Panc1 (cell line): ENCODE data around the gene GZMM. TPM values are rescaled to one million over a fixed set of nuclear protein-coding genes. Genes with fewer than 3 reads are reported as not detected.

Experiments used
- ATAC-seq: fragments of 200-7000 bp; cut with Tn5 transposase; 2 replicates; pipeline ENCODE4 v1.9.1; 2020; ENCODE audit warnings: mild to moderate bottlenecking, moderate library complexity
- BruUV-seq: library from RNA; stranded (reverse); fragments of 400-500 nt; replicated peaks from 2 replicates; lab custom pipeline; 2021; lab: Mats Ljungman, UMichigan
- CTCF ChIA-PET: fragments of 300-600 bp; sonication (Branson Sonifier 250); formaldehyde crosslinking; loops from one replicate; lab custom pipeline; 2022; ENCODE audit warnings: antibody characterized with exemption; lab: Charles Lee
- POLR2A ChIA-PET: fragments of 300-600 bp; sonication (Branson Sonifier 250); formaldehyde crosslinking; loops from one replicate; lab custom pipeline; 2022; ENCODE audit warnings: antibody characterized with exemption; lab: Charles Lee
- DNase-seq: peaks from one replicate; pipeline ENCODE4 v3.0.0-alpha.2; 2010; ENCODE audit warnings: low read depth, low spot score
- H3K27ac ChIP-seq: 2 replicates; pipeline ENCODE4 v1.5.1; 2011; ENCODE audit warnings: mild to moderate bottlenecking, low read length, inconsistent platforms
- H3K27me3 ChIP-seq: fragments of 200-500 bp; sonication (Bioruptor generic); 2 replicates; pipeline ENCODE4 v1.6.0; 2014; ENCODE audit warnings: low read length, inconsistent platforms; ENCODE audit not compliant: control insufficient read depth, insufficient read depth
- H3K36me3 ChIP-seq: fragments of 200-500 bp; sonication (Bioruptor generic); 2 replicates; pipeline ENCODE4 v1.5.1; 2014; ENCODE audit warnings: inconsistent platforms, mild to moderate bottlenecking, low read length, moderate library complexity; ENCODE audit not compliant: control insufficient read depth, insufficient read depth
- H3K4me1 ChIP-seq: 2 replicates; pipeline ENCODE4 v1.5.1; 2011; ENCODE audit warnings: inconsistent platforms, mild to moderate bottlenecking, low read length, moderate library complexity; ENCODE audit not compliant: control insufficient read depth, insufficient read depth
- H3K4me3 ChIP-seq, 2 experiments: 2 replicates each; pipeline ENCODE4 v1.5.1; 2011 to 2012; ENCODE audit warnings: low read depth in 2 of 2, low read length in 2 of 2, mild to moderate bottlenecking in 2 of 2, inconsistent platforms in 1 of 2, moderate library complexity in 1 of 2
- H3K9me3 ChIP-seq: fragments of 200-500 bp; sonication (Bioruptor generic); 2 replicates; pipeline ENCODE4 v1.5.1; 2014; ENCODE audit warnings: low read depth, mild to moderate bottlenecking, inconsistent platforms, low read length, moderate library complexity; ENCODE audit not compliant: control insufficient read depth, insufficient read depth
- POLR2AphosphoS5 ChIP-seq: IDR thresholded peaks from 2 replicates; pipeline ENCODE4 v1.6.1; 2012; ENCODE audit warnings: mild to moderate bottlenecking, low read depth, low read length, moderate library complexity
- SIN3A ChIP-seq: IDR thresholded peaks from 2 replicates; pipeline ENCODE4 v1.6.1; 2012; ENCODE audit warnings: low read depth, mild to moderate bottlenecking, low read length, moderate library complexity, borderline replicate concordance; ENCODE audit not compliant: insufficient read depth
- TCF7L2 ChIP-seq: IDR thresholded peaks from 2 replicates; pipeline ENCODE4 v1.6.1; 2011; ENCODE audit warnings: mild to moderate bottlenecking, low read depth, low read length, inconsistent platforms
- in situ Hi-C: cut with HindIII; loops from 2 replicates; pipeline ENCODE4 v1.10.0; 2016; ENCODE audit warnings: low sequenced_read_pairs, low pct_unique_long_range_greater_than_20kb
- intact Hi-C: fragments of 100-400 bp; cut with micrococcal nuclease; formaldehyde crosslinking; loops from one replicate; pipeline ENCODE4 v1.10.0; 2022; ENCODE audit not compliant: unreplicated experiment
- total RNA-seq: library from RNA; stranded (reverse); gene quantifications from one replicate; pipeline ENCODE4 v1.2.1, GENCODE V29; 2021; ENCODE audit not compliant: unreplicated experiment
- TF ChIP-seq, protein P1 (sequence below), 2 experiments: IDR thresholded peaks; 2 replicates each; pipeline ENCODE4 v1.6.1; 2011 to 2012; ENCODE audit warnings: low read depth in 2 of 2, control low read depth in 1 of 2, low read length in 1 of 2, mild to moderate bottlenecking in 1 of 2, moderate library complexity in 1 of 2; ENCODE audit not compliant: insufficient read depth in 1 of 2
- TF ChIP-seq, protein P2 (sequence below): fragments of 450-650 bp; IDR thresholded peaks from 2 replicates; pipeline ENCODE4 v1.5.1; 2017; ENCODE audit warnings: mild to moderate bottlenecking

The GZMM gene
- total RNA-seq, 1 experiment from 2014 or later: 0.69 TPM

DNA sequence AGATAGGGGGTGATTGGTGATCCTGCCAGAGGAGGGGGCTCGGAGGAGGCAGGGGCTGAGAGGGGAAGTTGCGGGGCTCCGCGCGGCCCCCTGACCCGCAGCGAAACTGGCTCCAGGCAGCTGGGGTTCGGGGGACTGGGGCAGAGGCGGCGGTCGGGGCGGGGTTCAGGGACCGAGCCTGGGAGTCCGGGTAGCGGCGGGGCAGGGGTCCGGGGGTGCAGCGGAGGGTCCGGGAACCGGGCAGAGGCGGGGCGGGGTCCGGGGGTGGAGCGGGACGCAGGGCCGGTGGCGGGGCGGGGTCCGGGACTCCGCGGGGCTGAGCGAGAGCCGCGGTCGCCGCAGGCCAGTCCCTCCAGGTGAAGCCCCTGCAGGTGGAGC is 46.4 kb upstream of the GZMM start:
- Histone ChIP-seq H3K27ac (no peak overlapping the region), H3K36me3 (no peaks in the 10 kb centered on the region), H3K4me3 (no peak overlapping the region), H3K27me3 (no peaks in the 10 kb centered on the region), H3K4me1 (peaks cover 6% of the 10 kb centered on the region), H3K9me3 (no peaks in the 10 kb centered on the region)
- DNase-seq (no peak), ATAC-seq (no peak; the same call in 1 of the 2 replicates)
- no TSS peak for BruUV-seq
- POLR2A ChIA-PET: no interaction called here
- CTCF ChIA-PET: no interaction called here
- intact Hi-C loops (no loop called here), in situ Hi-C loops (no loop called here)
- TF ChIP-seq, protein P1, sequence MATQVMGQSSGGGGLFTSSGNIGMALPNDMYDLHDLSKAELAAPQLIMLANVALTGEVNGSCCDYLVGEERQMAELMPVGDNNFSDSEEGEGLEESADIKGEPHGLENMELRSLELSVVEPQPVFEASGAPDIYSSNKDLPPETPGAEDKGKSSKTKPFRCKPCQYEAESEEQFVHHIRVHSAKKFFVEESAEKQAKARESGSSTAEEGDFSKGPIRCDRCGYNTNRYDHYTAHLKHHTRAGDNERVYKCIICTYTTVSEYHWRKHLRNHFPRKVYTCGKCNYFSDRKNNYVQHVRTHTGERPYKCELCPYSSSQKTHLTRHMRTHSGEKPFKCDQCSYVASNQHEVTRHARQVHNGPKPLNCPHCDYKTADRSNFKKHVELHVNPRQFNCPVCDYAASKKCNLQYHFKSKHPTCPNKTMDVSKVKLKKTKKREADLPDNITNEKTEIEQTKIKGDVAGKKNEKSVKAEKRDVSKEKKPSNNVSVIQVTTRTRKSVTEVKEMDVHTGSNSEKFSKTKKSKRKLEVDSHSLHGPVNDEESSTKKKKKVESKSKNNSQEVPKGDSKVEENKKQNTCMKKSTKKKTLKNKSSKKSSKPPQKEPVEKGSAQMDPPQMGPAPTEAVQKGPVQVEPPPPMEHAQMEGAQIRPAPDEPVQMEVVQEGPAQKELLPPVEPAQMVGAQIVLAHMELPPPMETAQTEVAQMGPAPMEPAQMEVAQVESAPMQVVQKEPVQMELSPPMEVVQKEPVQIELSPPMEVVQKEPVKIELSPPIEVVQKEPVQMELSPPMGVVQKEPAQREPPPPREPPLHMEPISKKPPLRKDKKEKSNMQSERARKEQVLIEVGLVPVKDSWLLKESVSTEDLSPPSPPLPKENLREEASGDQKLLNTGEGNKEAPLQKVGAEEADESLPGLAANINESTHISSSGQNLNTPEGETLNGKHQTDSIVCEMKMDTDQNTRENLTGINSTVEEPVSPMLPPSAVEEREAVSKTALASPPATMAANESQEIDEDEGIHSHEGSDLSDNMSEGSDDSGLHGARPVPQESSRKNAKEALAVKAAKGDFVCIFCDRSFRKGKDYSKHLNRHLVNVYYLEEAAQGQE (IDR thresholded peaks at IDR 0.05; ENCODE audit: insufficient read depth in 1 of 2, low read depth in 2 of 2, low read length in 1 of 2): no peak
- TF ChIP-seq SIN3A: no peak
- TF ChIP-seq, protein P2, sequence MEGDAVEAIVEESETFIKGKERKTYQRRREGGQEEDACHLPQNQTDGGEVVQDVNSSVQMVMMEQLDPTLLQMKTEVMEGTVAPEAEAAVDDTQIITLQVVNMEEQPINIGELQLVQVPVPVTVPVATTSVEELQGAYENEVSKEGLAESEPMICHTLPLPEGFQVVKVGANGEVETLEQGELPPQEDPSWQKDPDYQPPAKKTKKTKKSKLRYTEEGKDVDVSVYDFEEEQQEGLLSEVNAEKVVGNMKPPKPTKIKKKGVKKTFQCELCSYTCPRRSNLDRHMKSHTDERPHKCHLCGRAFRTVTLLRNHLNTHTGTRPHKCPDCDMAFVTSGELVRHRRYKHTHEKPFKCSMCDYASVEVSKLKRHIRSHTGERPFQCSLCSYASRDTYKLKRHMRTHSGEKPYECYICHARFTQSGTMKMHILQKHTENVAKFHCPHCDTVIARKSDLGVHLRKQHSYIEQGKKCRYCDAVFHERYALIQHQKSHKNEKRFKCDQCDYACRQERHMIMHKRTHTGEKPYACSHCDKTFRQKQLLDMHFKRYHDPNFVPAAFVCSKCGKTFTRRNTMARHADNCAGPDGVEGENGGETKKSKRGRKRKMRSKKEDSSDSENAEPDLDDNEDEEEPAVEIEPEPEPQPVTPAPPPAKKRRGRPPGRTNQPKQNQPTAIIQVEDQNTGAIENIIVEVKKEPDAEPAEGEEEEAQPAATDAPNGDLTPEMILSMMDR: no peak
- TF ChIP-seq TCF7L2: no peak
- TF ChIP-seq POLR2AphosphoS5: no peak

DNA sequence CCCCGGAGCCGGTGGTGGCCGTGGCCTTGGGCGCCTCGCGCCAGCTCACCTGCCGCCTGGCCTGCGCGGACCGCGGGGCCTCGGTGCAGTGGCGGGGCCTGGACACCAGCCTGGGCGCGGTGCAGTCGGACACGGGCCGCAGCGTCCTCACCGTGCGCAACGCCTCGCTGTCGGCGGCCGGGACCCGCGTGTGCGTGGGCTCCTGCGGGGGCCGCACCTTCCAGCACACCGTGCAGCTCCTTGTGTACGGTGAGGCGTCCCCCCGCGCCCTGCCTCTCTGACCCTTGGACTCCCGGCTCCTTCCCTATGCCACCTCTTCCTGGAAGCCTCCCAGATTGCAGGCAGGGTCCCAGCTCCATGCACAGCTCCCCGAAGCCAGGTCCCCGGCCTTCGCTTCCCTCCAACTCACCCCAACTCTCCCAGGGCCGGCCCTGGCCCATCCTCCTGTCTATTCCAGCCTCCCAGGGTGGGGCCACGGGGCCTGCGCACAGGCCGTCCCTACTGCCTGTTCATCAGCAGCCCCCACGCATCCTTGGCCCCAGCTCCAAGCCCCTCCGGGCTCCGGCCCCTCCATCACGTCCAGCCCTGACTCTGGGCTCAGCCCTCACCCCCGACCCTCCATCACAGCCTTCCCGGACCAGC is 45.9 kb upstream of the GZMM start:
- POLR2A ChIA-PET: no interaction called here
- DNase-seq (no peak), ATAC-seq (peak; percentile 31)
- Histone ChIP-seq H3K9me3 (no peaks in the 10 kb centered on the region), H3K27me3 (no peaks in the 10 kb centered on the region), H3K36me3 (no peaks in the 10 kb centered on the region), H3K27ac (no peak overlapping the region), H3K4me1 (peaks cover 6% of the 10 kb centered on the region), H3K4me3 (no peak overlapping the region)
- no TSS peak for BruUV-seq
- CTCF ChIA-PET: interaction anchor here (0.6 kb wide), 1 partner anchor 124 kb away, joined by 7 read pairs; no protein-coding TSS in a partner anchor
- no peak for TF ChIP-seq POLR2AphosphoS5
- no peak for TF ChIP-seq SIN3A
- TF ChIP-seq, protein P1 (IDR thresholded peaks at IDR 0.05; ENCODE audit: insufficient read depth in 1 of 2, low read depth in 2 of 2, low read length in 1 of 2): no peak
- no peak for TF ChIP-seq TCF7L2
- TF ChIP-seq, protein P2: no peak
- intact Hi-C loops: no loop called here
- in situ Hi-C loops: no loop called here
